Activated CD4-positive, alpha-beta T cell treated with anti-CD3 and anti-CD28 coated beads, Interleukin-2, amount 50 U/mL, for 1 hour (primary cell): Measurements from ENCODE around the gene YTHDF1.
"Not testable (repeated sequence)": the region's sequence is repeated elsewhere in the genome, so short reads cannot be mapped to it uniquely, and the experiment has no call there.

Experiments used
- DNase-seq: peaks from one replicate; pipeline ENCODE4 v3.0.0-alpha.2; 2020

Gene YTHDF1

DNA sequence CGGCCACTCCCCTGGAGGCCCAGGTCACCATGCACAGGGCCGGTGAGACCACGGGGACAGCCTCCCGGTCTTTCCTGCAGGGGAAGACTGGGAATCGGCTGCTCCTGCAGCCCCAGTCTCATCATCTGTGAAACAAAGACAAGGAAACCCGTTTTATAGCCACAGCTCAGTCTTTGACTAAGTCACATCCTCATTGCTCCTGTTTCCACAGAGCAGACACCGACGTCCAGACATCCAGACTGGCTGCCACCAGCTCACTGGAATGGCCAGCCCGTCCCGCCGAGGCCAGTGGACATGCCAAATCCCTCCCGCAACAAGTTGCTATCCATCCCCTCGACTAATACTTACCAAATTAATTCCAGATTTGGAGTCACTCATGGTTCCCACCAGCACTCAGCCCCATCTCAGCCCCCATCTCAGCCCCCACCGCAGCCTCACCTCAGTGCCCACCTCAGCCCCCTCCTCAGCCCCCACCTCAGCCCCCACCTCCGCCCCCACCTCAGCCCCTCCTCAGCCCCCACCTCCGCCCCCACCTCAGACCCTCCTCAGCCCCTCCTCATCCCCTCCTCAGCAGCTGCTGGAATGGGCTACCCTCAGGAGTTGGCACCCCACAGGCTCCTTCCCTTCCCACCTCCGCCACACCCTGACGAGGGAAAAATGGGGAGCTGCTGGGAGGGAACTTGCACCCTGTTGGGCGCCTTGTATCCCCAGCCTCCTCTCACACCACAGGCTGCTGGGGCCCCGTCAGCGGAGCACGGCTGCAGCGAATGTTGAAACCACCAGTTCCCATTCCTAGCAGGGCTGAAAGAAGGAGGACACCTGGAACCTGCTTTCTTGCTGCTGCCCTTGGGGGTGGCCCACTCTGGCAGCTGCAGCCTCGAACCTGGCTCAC, 48.7 kb downstream of the YTHDF1 start:
- no peak for DNase-seq

DNA sequence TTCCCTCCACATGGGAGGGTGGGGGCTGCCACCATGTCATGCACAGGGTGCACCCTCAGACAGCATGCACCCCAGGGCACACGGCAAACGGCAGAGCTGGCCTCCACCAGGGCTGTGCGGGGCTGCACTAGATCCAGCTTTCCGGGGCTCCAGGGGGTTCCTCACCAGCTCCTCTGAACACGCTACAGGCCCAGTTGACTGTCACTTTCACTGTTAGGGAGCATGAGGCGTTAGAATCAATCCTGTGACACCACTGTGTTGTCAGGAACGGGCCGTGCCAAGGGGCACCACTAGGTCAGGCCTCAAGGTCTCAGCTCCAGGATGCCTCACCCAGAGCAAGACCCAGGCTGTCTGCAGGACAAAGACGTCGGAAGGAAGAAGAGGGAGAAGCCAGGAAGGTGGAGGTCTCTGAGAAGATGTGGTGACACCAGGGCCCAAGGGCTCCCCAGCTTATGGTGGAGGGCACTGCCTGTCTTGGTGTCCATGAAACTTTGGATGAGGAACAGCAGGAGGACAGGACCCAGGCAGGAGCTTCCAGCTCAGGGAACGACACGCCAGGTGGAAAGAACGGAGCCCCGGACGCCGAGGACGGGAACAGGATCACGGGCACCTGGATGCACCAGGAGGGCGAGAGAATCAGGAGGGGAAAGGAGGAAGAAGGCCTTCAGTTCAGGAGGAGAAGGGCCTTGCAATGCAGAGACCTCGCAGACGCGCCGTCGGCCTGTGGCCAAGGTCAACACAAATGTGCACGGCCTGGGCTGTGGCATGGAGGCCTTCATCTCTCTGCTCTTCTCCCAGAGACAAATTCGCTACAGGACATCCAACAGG, 49.5 kb downstream of the YTHDF1 start:
- DNase-seq: no peak

DNA sequence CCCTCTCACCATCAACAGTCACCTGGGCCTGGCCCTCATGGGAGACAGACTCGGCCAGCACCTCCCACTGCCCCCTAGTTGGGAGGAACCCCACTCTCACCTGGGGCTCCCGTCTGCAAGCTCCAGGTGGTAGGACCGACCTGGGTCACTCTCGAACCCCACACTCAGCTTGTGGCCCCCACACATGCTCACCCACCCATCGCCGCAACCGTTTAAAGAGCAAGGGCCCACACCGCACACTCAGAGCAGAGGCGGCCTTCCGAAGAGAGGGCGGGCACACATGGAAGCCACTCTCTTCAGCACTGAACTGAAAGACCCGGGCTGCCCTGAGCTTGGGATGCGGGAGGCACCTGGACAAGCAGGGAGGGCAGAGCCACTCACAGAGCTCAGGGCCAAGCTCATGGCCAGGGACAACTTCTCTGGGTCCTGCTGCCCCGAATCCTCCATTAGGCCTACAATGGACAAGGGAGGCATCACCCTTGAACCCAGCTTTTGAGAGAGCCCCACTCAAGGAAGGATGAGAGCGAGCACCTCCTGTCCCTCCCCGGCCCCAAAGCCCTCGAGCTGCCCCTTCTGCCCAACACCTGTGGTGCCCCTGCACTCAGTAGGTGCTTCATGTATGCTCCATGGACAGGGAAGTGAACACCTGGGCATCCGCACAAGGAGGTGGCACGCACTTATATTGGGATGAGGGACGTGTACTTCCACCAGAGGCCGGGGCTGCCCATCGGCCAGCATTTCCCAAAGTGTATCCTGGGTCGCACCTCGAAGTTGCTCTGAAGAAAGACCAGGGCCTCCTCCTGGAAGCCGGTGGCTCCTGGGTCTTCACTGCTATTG, 50.4 kb downstream of the YTHDF1 start:
- no peak for DNase-seq

DNA sequence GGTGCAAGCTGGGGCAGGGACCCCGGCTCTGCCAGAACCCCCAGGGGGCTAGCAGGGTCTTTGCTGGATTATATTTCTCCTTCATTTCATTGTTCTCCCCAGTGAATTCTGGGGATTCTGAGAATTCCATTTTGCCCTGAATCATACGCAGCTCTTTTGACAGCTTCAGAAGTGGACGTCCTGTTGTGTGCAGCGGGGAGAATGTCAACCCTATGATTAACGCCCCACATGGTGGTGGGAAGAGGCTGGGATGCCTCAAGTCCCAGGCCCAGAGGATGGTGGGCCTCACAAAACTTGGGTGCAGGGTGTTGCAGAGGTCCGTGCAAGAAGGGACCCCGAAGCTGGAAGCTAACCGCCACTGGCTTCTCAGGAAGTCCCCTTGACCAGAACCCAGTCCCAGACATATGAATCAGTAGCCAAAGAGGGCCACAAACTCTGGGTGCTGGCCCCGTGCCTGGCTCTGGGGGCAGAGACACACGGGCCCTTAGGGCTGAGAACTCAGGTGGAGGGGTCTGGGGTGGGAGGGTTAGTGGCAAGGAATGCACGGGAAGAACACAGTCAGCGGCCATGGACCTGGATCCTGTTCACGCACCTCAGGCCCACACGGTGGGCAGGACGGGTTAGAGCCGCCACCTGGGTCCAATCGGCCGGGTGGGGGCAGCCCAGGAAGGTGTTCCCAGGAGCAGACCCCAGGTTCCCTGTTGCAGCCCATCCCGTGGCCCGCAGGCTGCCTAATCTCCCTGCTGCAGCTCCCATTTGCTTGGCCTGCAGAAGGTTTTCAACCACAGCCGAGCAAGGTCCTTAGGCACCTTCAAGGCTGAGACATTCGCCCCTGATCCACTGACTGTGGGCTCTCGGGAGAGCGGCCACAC, 51.2 kb downstream of the YTHDF1 start:
- DNase-seq: no peak

DNA sequence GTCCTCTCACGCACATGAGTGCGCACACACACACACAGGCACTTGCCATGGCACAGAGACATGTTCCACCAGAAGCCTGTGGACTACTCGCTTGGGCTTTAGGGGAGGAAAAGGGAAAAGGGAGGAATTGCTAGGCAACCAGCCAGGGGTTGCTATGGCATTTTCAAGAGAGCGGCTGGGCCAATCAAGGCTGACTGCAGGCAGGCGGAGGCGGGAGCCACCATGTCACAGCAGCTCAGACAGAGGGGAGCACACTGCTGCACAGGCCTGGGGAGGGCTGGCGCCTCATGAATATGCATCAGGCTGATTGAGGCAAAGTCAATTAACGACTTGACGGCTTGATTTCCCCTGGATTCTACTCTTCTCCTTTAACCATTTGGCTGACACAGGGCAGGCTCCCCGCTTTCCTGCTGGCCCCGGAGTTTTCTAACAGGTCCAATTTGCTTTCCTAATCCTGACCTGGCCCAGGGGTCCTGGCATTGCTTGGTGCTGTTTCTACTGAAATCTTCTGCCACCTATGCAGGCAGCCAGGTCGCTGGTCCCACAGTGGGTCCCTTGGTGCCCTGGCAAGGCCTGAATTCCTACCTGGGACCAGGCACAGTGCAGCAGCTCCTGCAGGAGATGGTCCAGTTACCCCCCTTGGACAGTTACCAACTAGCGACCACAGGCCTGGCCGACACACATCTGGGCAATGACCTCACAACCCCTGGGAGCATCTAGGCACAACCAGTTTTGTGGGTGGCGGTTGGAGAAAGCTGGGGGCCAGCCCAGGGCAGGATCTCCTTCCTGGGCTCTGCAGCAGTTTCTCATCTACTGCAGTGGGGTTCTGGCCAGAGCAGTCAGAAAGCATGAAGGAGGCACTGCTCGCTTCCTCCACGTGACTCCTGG, 52.1 kb downstream of the YTHDF1 start:
- no peak for DNase-seq

DNA sequence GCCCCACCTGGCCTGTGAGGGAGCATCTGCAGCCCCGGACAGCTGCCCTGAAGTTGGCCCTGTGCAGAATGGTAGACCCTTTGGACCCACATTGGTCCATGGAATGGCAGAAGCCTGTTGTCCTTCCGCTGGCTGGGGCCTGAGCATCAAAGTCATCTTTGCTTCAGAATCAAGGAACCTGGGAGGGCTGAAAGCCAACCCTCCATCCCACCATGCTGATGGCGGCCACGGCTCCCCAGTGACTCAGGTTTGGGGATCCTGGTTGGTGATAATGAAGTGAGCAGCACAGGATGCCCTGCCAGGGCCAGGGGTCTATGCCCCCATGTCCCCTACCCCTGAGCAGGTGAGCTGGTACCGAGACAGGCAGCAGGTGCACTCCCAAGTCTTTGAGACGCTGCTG, 52.8 kb downstream of the YTHDF1 start:
- no peak for DNase-seq

DNA sequence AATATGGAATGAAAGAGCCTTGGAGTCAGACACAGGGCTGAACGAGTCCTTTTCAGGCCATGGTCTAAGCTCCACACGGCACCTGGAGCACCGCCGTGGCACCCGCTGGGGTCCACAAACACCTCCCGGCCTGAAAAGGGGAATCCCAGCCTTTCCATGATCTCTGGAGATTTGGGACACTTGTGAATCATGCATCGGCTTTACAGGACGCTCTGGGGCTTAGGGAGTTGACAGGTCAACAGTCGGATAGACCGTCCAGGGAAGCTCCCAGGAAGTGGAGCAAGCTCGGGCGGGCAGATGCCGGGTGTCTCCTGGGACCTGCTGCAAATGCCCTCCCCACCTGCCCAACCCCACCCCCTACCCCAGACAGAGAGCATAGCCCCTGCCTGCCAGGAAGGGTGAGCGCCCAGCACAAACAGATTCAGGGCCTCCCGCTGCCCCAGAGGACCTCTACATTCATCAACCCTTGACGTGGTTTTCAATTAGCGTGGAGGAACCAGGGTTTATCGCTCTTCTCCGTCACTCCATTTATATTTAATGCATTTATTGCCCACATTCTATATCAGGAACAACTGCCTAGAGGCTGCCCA, 53.6 kb downstream of the YTHDF1 start:
- DNase-seq: no peak

DNA sequence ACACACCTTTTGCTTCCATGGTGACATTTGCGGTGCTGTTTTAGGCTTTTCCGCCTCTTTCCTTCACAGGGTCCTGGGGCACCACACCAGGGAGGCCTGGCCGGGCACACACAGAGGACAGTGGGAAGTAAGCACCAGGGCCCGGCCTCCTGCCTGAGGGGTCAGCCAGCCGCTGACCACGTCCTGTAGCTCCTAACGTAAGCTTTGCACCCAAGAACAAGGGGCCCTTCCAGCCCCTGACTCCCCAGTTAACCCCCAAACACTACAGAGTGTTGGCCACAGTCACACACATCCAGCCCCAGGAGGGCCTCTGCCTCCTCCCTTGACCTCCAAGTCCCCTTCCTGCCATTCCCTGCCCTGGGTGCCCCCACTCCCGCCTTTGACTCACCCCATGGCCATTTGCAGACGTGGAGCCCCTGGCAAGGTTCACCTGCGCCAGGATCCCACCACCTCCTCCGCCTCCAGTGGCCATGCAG, 54.7 kb downstream of the YTHDF1 start:
- DNase-seq: no peak

DNA sequence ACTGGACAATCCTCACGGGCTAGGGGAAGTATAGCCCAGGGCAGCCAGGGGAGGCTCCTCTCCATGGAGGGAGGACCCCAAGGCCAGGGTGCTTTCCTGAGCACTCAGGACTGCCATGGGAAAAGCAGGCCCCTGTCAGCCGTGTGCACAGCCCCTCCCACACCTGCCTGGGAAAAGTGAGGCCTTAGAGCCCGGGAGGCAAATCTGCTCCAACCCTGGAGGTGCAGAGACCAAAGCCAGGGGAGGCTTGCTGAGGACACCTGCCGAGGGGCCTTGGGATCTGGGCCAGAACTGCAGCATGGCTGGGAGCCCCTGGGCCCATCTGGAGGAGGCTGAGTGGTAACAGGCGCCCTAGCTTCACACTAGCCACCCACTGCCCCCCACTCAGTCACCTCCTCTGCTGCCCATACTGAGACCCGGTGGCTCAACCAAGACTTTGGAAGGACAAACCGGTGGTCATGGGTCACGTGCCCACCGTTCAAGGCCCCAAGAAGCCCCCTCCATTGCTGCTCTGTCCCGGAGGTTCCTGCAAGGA, 55.2 kb downstream of the YTHDF1 start:
- DNase-seq: no peak

DNA sequence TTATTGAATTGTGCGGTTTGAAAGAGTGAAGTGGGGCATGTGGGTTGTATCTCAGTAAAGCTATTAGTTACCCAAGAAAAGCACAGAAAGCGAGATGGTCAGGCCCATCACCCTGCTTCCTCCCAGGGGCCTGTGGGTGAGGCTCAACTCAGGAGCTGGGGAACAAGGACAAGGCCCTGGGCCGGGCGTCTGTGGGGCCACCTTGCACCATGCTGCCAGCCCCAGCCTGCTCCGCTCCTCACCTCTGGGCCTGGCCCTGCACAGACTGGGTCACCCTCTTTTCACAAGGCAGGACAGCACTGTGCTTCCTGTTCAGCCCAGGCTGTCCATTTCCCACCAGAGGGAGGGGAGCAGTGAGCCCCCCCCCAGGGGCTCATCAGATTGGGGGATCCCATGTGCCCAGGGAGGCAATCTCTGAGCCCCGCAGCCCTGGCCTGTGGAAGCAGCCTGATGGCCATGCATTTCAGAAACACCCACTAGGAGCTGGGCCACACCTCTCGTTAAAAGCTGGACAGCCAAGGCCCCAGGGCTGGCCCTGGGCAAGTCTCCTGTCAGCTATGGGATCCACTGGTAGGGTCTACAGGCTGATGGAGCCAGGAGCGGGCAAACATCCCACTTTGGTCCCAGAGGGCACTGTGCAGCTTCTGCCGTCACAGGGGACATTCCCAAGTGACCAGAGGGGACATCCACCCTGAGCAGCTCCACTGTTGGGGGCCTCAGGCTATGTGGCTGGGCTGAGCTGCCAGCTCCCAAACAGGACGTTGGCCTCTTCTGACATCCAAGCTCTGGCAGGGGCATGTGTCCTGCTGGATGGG, 55.9 kb downstream of the YTHDF1 start:
- DNase-seq: no peak

DNA sequence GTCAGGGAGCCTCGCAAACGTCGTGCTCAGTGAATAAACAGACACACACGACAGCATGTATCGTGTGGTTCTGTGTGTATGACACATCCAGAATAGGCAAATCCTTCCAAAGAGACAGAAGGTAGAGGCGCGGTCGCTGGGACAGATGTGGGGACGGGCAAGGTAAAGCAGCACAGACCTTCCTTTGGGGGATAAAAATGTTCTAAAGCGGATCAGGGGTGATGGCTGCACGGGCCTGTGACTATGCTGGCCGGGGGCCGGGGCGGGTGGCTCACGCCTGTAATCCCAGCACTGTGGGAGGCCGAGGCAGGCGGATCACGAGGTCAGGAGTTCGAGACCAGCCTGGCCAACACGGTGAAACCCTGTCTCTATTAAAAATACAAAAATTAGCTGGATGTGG, 56.7 kb downstream of the YTHDF1 start:
- not testable (repeated sequence) for DNase-seq

DNA sequence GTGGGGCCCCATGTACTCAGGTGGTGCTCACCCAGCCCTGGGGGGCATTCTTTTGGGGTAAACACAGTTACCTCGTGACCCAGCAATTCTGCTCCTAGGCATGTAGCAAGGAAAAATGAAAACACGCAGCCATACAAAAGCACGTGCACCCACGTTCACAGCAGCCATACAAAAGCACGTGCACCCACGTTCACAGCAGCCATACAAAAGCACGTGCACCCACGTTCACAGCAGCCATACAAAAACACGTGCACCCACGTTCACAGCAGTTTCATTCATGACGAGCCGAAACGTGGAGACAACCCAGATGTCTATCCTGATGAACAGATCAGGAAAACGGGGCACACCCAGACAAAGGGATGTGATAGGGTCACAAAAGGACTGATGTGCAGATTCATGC, 57.1 kb downstream of the YTHDF1 start:
- no peak for DNase-seq

DNA sequence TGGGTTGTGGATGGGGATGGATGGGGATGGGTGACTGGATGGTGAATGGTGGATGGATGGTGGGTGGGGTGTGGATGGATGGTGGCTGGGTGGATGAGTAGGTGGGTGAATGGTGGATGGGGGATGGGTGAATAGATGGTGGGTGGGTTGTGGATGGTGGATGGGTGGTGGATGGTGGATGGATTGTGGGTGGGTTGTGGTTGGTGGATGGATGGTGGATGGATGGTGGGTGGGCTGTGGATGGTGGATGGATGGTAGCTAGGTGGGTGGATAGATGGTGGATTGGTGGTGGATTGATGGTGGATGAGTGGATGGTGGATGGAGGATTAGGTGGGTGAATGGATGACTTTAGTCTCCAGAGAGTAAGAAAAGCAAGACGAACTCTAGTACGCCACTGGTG, 57.6 kb downstream of the YTHDF1 start:
- DNase-seq: no peak

DNA sequence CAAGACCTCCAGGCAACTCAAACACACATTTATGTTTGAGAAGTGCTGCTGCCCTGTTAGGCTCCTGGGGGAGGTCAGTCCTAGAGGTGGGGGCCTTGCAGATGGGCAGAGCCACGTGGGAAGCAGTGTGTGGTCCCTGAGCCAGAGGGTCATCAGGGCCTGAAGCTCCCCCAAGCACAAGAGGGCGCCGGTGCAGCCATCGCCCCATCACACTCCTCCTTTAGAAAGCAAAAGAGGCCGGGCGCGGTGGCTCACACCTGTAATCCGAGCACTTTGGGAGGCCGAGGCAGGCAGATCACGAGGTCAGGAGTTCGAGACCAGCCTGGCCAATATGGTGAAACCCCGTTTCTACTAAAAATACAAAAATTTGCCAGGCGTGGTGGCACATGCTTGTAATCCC, 58.5 kb downstream of the YTHDF1 start:
- DNase-seq: not testable (repeated sequence)

DNA sequence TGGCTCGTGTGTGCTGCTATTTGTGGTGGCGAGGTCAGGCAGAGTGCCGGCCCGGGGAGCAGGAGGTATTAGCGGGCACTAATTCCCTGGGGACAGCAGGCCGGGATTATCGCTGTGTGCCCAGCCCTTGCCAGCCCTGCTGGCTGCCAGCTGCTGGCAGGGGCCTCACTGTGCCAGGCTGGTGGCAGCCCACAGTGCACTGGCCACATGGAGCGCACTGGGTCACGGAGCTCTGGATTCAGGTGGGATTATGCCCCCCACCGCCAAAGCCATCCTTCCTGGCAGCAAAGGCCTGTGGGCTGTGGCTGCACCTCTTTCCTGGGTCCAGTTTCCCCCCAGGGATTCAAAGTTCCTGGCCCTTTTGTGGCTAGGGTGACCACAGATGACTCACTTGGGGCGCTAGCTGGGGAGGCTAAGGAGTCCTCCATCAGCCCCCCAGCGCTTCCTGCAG, 59.7 kb downstream of the YTHDF1 start:
- no peak for DNase-seq

DNA sequence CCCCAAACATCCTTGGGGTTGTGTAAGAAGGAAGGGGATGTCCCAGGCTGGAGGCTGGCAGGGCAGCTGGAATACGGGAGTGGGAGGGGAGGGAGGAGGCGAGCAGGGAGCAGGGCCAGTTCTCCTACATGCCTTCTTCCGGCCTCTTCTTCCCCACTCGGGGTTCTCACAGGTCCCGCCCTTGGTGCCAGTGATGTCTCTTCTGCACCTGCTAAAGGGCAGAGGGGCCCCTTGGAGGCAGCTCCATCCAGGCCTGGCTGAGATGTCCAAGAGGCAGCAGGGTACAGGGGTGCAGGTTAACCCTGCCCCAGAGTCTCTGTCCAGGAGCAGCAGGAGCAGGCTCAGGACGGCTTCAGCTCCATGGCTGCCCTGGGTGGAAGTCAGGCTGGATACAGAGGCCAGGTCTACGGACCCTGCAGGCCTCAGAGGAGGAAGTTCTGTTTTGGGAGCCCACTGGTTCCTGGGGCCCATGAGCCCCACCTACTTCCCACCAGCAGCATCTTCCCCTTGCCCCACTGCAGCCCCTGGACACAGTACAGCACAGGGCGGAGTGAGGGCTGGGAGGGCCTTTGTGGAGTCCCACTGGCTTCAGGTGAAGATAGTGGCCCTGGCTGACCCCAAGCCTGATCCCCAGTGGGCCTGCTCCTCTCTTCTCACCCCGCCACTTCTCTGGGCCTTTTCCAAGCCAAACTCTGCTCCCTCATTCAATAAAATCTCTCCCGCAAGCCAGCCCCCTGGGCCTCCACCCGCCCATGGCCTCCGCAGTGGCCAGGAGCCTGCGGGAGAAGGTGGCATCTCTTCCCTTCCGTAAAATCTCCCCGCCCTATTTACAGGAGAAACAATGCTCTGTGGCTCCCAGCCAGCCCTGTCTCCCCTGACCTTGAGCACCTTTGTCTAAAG, 60.4 kb downstream of the YTHDF1 start:
- no peak for DNase-seq

DNA sequence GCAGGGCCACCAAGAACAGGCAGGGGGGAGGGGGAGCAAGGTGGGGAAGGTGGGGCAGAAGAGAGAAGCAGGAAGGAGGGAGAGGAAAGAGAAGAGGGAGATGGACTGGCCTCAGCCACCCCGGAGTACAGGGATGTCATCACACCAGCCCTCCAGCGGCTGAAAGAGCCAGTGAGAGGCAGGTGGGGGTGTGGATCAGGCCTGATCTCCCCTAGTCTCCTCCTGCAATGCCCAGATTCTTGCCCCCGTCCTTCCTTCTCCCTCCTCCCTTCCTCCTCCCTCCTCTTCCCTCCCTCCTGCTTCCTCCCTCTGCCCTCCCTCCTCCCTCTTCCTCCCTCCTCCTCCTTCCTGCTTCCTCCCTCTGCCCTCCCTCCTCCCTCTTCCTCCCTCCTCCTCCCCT, 61.5 kb downstream of the YTHDF1 start:
- no peak for DNase-seq
